Psoas muscle (tissue), 8 donors: ENCODE data around the gene TMPRSS6. TPM values are rescaled to one million over a fixed set of nuclear protein-coding genes. Genes with fewer than 3 reads are reported as not detected.

Experiments
- ATAC-seq, 4 donors: fragments of 200-7000 bp; cut with Tn5 transposase; one replicate each; pipeline ENCODE4 v1.9.1; 2020; ENCODE audit warnings: moderate library complexity in 3 of 4, mild to moderate bottlenecking in 2 of 4
- DNase-seq, 2 donors: peaks; one replicate each; pipeline ENCODE4 v3.0.0-alpha.2; 2020
- H3K27ac ChIP-seq: fragments of 200-600 bp; one replicate; pipeline ENCODE4 v1.8.0; 2022
- H3K27me3 ChIP-seq, 3 donors: fragments of 200-600 bp in 1 of 3; one replicate each; pipeline versions ENCODE4 v1.6.1 to v1.8.0; 2013 to 2022; ENCODE audit warnings: low read length in 2 of 3, mild to moderate bottlenecking in 2 of 3, moderate library complexity in 1 of 3; ENCODE audit not compliant: insufficient read depth in 3 of 3
- H3K36me3 ChIP-seq, 2 donors: fragments of 200-600 bp in 1 of 2; one replicate each; pipeline versions ENCODE4 v1.6.1 to v1.8.0; 2013 to 2022; ENCODE audit warnings: low read depth in 1 of 2, mild to moderate bottlenecking in 1 of 2, moderate library complexity in 1 of 2; ENCODE audit not compliant: insufficient read depth in 1 of 2
- H3K4me1 ChIP-seq: fragments of 200-600 bp; one replicate; pipeline ENCODE4 v1.8.0; 2022
- H3K4me3 ChIP-seq: fragments of 200-600 bp; one replicate; pipeline ENCODE4 v1.8.0; 2022; ENCODE audit warnings: mild to moderate bottlenecking
- H3K9me3 ChIP-seq: fragments of 200-600 bp; one replicate; pipeline ENCODE4 v1.8.0; 2022
- CTCF ChIP-seq: fragments of 200-600 bp; IDR thresholded peaks from one replicate; pipeline ENCODE4 v1.8.0; 2022; ENCODE audit warnings: antibody characterized with exemption
- WGBS, 3 donors: extraction: QIAGEN DNeasy Blood & Tissue Kit; methylation state at CpG; one replicate each; pipeline versions ENCODE4 v1.1.6 to v1.1.7; 2013; 5-methylcytosine and 5-hydroxymethylcytosine counted together
- intact Hi-C, 2 donors: fragments of 100-400 bp; cut with DNase I; formaldehyde crosslinking; loops; one replicate each; pipeline versions ENCODE4 v1.11.0 to v1.14.2; 2022
- polyA plus RNA-seq, 3 donors: library from polyadenylated mRNA; stranded (reverse); fragments of 200-250 nt; gene quantifications; one replicate each; pipeline ENCODE4 v1.2.3, GENCODE V29; 2013
- total RNA-seq, 4 donors: library from RNA; stranded (reverse); fragmentation: NEBNext Ultra II Directional in 2 of 4; extraction: Animal tissue kit (Norgen Biotek cat#: 25700) in 2 of 4; gene quantifications; one replicate each; pipeline versions ENCODE4 v1.2.1 to v1.2.4, GENCODE V29; 2021 to 2023
- donor health status: healthy with polysubstance abuse.
- donor health status: DM: no; HTN: no; CAD: no; lungs with moderate emphysema.
- donor health status: Bipolar disorder and iron deficiency.
- donor health status: healthy.
- donor health status: DM: yes; HTN: yes; CAD: no.
- donor health status: DM: no; HTN: no; CAD: no.
- donor health status: DM: no; HTN: no; CAD: no.
- donor health status: DM: yes; HTN: yes; CAD: no.

TMPRSS6 gene
- total and polyA plus RNA-seq, 7 donors = not detected

- ATAC-seq (no peak), DNase-seq (no peak)
- intact Hi-C loops = no loop called here
- Histone ChIP-seq H3K27me3 (peaks cover 0 to 2% (median 2%) of the 10 kb centered on the region in 3 donors), H3K4me1 (no peaks in the 10 kb centered on the region), H3K27ac (no peak overlapping the region), H3K9me3 (no peaks in the 10 kb centered on the region), H3K4me3 (no peak overlapping the region), H3K36me3 (no peaks in the 10 kb centered on the region)
- 83 to 89% (median 87%) methylated on average over 7 of the region's 7 CpGs for WGBS, 3 donors
- TF ChIP-seq CTCF = no peak
Observed at GRCh38 chr22:37132773-37133172, 23.3 kb upstream of the TMPRSS6 start.

- Histone ChIP-seq H3K4me1 (no peaks in the 10 kb centered on the region), H3K27me3 (peaks cover 0 to 21% (median 5%) of the 10 kb centered on the region in 3 donors), H3K4me3 (no peak overlapping the region), H3K9me3 (no peaks in the 10 kb centered on the region), H3K36me3 (no peaks in the 10 kb centered on the region), H3K27ac (no peak overlapping the region)
- DNase-seq = no peak
- no peak for TF ChIP-seq CTCF
- intact Hi-C loops = no loop called here
- 64 to 82% (median 64%) methylated on average over 14 of the region's 14 CpGs for WGBS, 3 donors
- ATAC-seq = no peak
Observed at GRCh38 chr22:37129866-37130441, 20.4 kb upstream of the TMPRSS6 start.

GRCh38 chr22:37128555-37129281 lies 19.2 kb upstream of the TMPRSS6 start:
- no peak overlapping the region for H3K27ac ChIP-seq
- H3K4me3 ChIP-seq = no peak overlapping the region
- 50 to 68% (median 52%) methylated on average over 12 of the region's 12 CpGs for WGBS, 3 donors
- ATAC-seq (peak; percentile 63 to 79 (median 73)), DNase-seq (no peak)
- no peaks in the 10 kb centered on the region for H3K36me3 ChIP-seq
- TF ChIP-seq CTCF = no peak
- intact Hi-C loops = no loop called here
- no peaks in the 10 kb centered on the region for H3K9me3 ChIP-seq
- peaks cover 0 to 23% (median 5%) of the 10 kb centered on the region in 3 donors for H3K27me3 ChIP-seq
- no peaks in the 10 kb centered on the region for H3K4me1 ChIP-seq

- ATAC-seq = no peak
- intact Hi-C loops = no loop called here
Observed at GRCh38 chr22:37127350-37127878, 17.9 kb upstream of the TMPRSS6 start.

More at GRCh38 chr22:37127350-37127878, 17.9 kb upstream of the TMPRSS6 start:
- Histone ChIP-seq H3K4me1 (no peaks in the 10 kb centered on the region), H3K9me3 (no peaks in the 10 kb centered on the region), H3K36me3 (no peaks in the 10 kb centered on the region), H3K27me3 (peaks cover 0 to 30% (median 3%) of the 10 kb centered on the region in 3 donors), H3K4me3 (no peak overlapping the region), H3K27ac (no peak overlapping the region)
- WGBS, 3 donors = 38 to 53% (median 48%) methylated on average over 14 of the region's 14 CpGs
- no peak for DNase-seq
- no peak for TF ChIP-seq CTCF
